Measurements from ENCODE around the gene HAPLN1. TPM values are rescaled to one million over a fixed set of nuclear protein-coding genes. Genes with fewer than 3 reads are reported as not detected.

Gene HAPLN1
- total and polyA plus RNA-seq, 2 of the 4 experiments (the other 2 are of a cell fraction): under 0.01 to 0.07 TPM

Small RNA genes within 50 kb of the gene (microRNA-seq; reads per million reads assigned to microRNA genes)
- not detected for gene RN7SKP295 (ENCODE audit: insufficient read depth, insufficient read length)
- not detected for gene RNU6-620P (ENCODE audit: insufficient read depth, insufficient read length)

Small RNA genes within 50 kb of the gene (small RNA-seq; reads per million reads assigned to genes)
- gene RN7SKP295 (0 reads per million in 5 experiments), gene RNU6-620P (0 to 17.5 (median 0) reads per million in 5 experiments)

Other genes starting within 250 kb of the HAPLN1 start
- gene VCAN, start 249.1 kb downstream of the HAPLN1 start, total RNA-seq (2012; rRNA removed): 158 and 159 TPM in 2 replicates
- gene VCAN, start 249.1 kb downstream of the HAPLN1 start, polyA plus RNA-seq (2012; rRNA removed): 45.3 and 47.5 TPM in 2 replicates